HCT116 (cell line): ENCODE data around the gene SH3GLB2. TPM values are rescaled to one million over a fixed set of nuclear protein-coding genes. Genes with fewer than 3 reads are reported as not detected.
A peak's percentile ranks its signal among the peaks of the same experiment; 100 is the strongest.
"Not testable (repeated sequence)": the region's sequence is repeated elsewhere in the genome, so short reads cannot be mapped to it uniquely, and the experiment has no call there.

Experiments used
- ATAC-seq: fragments of 200-7000 bp; cut with Tn5 transposase; 2 replicates; pipeline ENCODE4 v1.9.1; 2020; ENCODE audit warnings: mild to moderate bottlenecking, moderate library complexity
- BruUV-seq: library from RNA; stranded (reverse); fragments of 400-500 nt; replicated peaks from 2 replicates; lab custom pipeline; 2021; lab: Mats Ljungman, UMichigan
- CTCF ChIA-PET: fragments of 300-600 bp; sonication (Branson Sonifier 250); formaldehyde crosslinking; loops from one replicate; lab custom pipeline; 2021; ENCODE audit warnings: antibody characterized with exemption; lab: Charles Lee
- POLR2A ChIA-PET: fragments of 300-600, 350-600 bp; sonication (Branson Sonifier 250); formaldehyde crosslinking; loops from one replicate; lab custom pipeline; 2021; ENCODE audit warnings: antibody characterized with exemption; lab: Charles Lee
- RAD21 ChIA-PET, 2 experiments: fragments of 300-600 bp; sonication (Branson Sonifier 250); formaldehyde crosslinking; loops; one replicate each; lab custom pipeline; 2023; ENCODE audit warnings: low total read pairs in 2 of 2; ENCODE audit not compliant: uncharacterized antibody in 2 of 2, unreplicated experiment in 2 of 2, low non-redundant PET in 1 of 2; lab: Charles Lee
- DNase-seq: peaks from one replicate; pipeline ENCODE4 v3.0.0-alpha.2; 2010; ENCODE audit warnings: low read depth, low spot score
- H2AFZ ChIP-seq: fragments of 200-600 bp; shearing (Covaris generic), sonication (generic); 2 replicates; pipeline ENCODE4 v1.6.1; 2017; ENCODE audit warnings: low read depth, mixed run types, mixed read lengths, antibody characterized with exemption, low read length; ENCODE audit not compliant: poor library complexity, severe bottlenecking
- H3K27ac ChIP-seq: 2 replicates; pipeline ENCODE4 v1.5.1; 2012; ENCODE audit warnings: low read depth, low read length
- H3K27me3 ChIP-seq: fragments of 200-600 bp; sonication (generic); 2 replicates; pipeline ENCODE4 v1.6.1; 2016; ENCODE audit warnings: mixed run types, low read length, mixed read lengths; ENCODE audit not compliant: insufficient read depth
- H3K36me3 ChIP-seq, 2 experiments: fragments of 200-500 bp in 1 of 2; fragments of 200-600 bp in 1 of 2; sonication (Bioruptor generic) in 1 of 2; sonication (generic) in 1 of 2; 2 replicates each; pipeline versions ENCODE4 v1.5.1 to v1.6.1; 2014 to 2016; ENCODE audit warnings: low read length in 2 of 2, inconsistent platforms in 1 of 2, mixed read lengths in 1 of 2, mixed run types in 1 of 2; ENCODE audit not compliant: insufficient read depth in 2 of 2, control insufficient read depth in 1 of 2
- H3K4me1 ChIP-seq, 2 experiments: fragments of 200-600 bp in 1 of 2; sonication (generic) in 1 of 2; 2 replicates each; pipeline versions ENCODE4 v1.5.1 to v1.6.1; 2012 to 2017; ENCODE audit warnings: low read length in 2 of 2, inconsistent platforms in 1 of 2, mild to moderate bottlenecking in 1 of 2, mixed read lengths in 1 of 2, mixed run types in 1 of 2, moderate library complexity in 1 of 2; ENCODE audit not compliant: insufficient read depth in 2 of 2, control insufficient read depth in 1 of 2
- H3K4me2 ChIP-seq: fragments of 200-600 bp; sonication (generic); 2 replicates; pipeline ENCODE4 v1.6.1; 2017; ENCODE audit warnings: mixed run types, low read length, mixed read lengths
- H3K4me3 ChIP-seq, 2 experiments: fragments of 200-600 bp in 1 of 2; sonication (generic) in 1 of 2; replicated peaks in 1 of 2; 2 replicates each; pipeline ENCODE4 v1.5.1; 2011 to 2016; ENCODE audit warnings: low read length in 2 of 2, control low read depth in 1 of 2, low read depth in 1 of 2, mild to moderate bottlenecking in 1 of 2, mixed read lengths in 1 of 2, mixed run types in 1 of 2
- H3K79me2 ChIP-seq: fragments of 200-600 bp; sonication (generic); 2 replicates; pipeline ENCODE4 v1.6.1; 2017; ENCODE audit warnings: mild to moderate bottlenecking, mixed run types, low read length, moderate library complexity, mixed read lengths; ENCODE audit not compliant: insufficient read depth
- H3K9ac ChIP-seq: fragments of 200-600 bp; sonication (generic); 2 replicates; pipeline ENCODE4 v1.6.1; 2016; ENCODE audit warnings: low read length, mixed read lengths
- H3K9me2 ChIP-seq: fragments of 200-600 bp; sonication (generic), shearing (Covaris generic); 2 replicates; pipeline ENCODE4 v1.6.1; 2017; ENCODE audit warnings: mixed run types, mild to moderate bottlenecking, moderate library complexity; ENCODE audit not compliant: insufficient read depth
- H3K9me3 ChIP-seq, 2 experiments: fragments of 200-500 bp in 1 of 2; fragments of 200-600 bp in 1 of 2; sonication (Bioruptor generic) in 1 of 2; sonication (generic) in 1 of 2; 2 replicates each; pipeline ENCODE4 v1.6.1; 2014 to 2017; ENCODE audit warnings: low read length in 2 of 2, mixed read lengths in 2 of 2, inconsistent platforms in 1 of 2, low read depth in 1 of 2, mild to moderate bottlenecking in 1 of 2, mixed run types in 1 of 2, moderate library complexity in 1 of 2; ENCODE audit not compliant: control insufficient read depth in 1 of 2, insufficient read depth in 1 of 2
- H4K20me1 ChIP-seq: fragments of 200-600 bp; sonication (generic), shearing (Covaris generic); 2 replicates; pipeline ENCODE4 v1.6.1; 2017; ENCODE audit warnings: mixed run types, mild to moderate bottlenecking, moderate library complexity; ENCODE audit not compliant: insufficient read depth
- CBX3 ChIP-seq: IDR thresholded peaks from 2 replicates; pipeline ENCODE4 v1.6.1; 2012; ENCODE audit warnings: low read depth
- EGR1 ChIP-seq: IDR thresholded peaks from 2 replicates; pipeline ENCODE4 v1.6.1; 2012; ENCODE audit warnings: low read depth
- ELF1 ChIP-seq: IDR thresholded peaks from 2 replicates; pipeline ENCODE4 v1.6.1; 2012; ENCODE audit warnings: low read depth, borderline replicate concordance
- EZH2 ChIP-seq: fragments of 200-600 bp; sonication (generic); IDR thresholded peaks from 2 replicates; pipeline ENCODE4 v1.6.1; 2017; ENCODE audit warnings: antibody characterized with exemption, mixed run types
- JUND ChIP-seq: IDR thresholded peaks from 2 replicates; pipeline ENCODE4 v1.6.1; 2012
- POLR2AphosphoS5 ChIP-seq: IDR thresholded peaks from 2 replicates; pipeline ENCODE4 v1.6.1; 2011; ENCODE audit warnings: mild to moderate bottlenecking, low read depth, low read length, moderate library complexity
- SIN3A ChIP-seq: IDR thresholded peaks from 2 replicates; pipeline ENCODE4 v1.6.1; 2012; ENCODE audit warnings: low read depth
- TCF7L2 ChIP-seq: IDR thresholded peaks from 2 replicates; pipeline ENCODE4 v1.7.0; 2011; ENCODE audit warnings: borderline replicate concordance, inconsistent platforms; ENCODE audit not compliant: insufficient read depth, insufficient read length; ENCODE audit errors: extremely low read depth
- ZFX ChIP-seq: fragments of 450-650 bp; IDR thresholded peaks from 2 replicates; pipeline ENCODE4 v1.6.1; 2017
- ZNF274 ChIP-seq: fragments of 200-500 bp; sonication (Bioruptor generic); IDR thresholded peaks from 2 replicates; pipeline ENCODE4 v1.6.1; 2014; ENCODE audit warnings: mild to moderate bottlenecking, low read depth, low read length, inconsistent platforms
- intact Hi-C: fragments of 100-400 bp; cut with micrococcal nuclease; formaldehyde crosslinking; loops from 2 replicates; pipeline ENCODE4 v1.10.0; 2022
- total RNA-seq: library from RNA; stranded (reverse); gene quantifications from one replicate; pipeline ENCODE4 v1.2.1, GENCODE V29; 2021; ENCODE audit not compliant: unreplicated experiment
- TF ChIP-seq, protein P1 (sequence below), 3 experiments: fragments of 200-600 bp in 1 of 3; sonication (generic) in 1 of 3; IDR thresholded peaks in 2 of 3; conservative IDR thresholded peaks in 1 of 3; 2 replicates each; pipeline ENCODE4 v1.5.1; 2012 to 2017; ENCODE audit warnings: low read depth in 2 of 3, low read length in 2 of 3, antibody characterized with exemption in 1 of 3, borderline replicate concordance in 1 of 3, control low read depth in 1 of 3, mild to moderate bottlenecking in 1 of 3, mixed read lengths in 1 of 3, mixed run types in 1 of 3, moderate library complexity in 1 of 3; ENCODE audit not compliant: insufficient read depth in 1 of 3

The SH3GLB2 gene
- total RNA-seq, 1 experiment from 2014 or later: 87.9 TPM

GRCh38 chr9:129005336-129005997 is 22.7 kb downstream of the SH3GLB2 start:
- Histone ChIP-seq H3K27ac (no peak overlapping the region), H3K4me2 (no peak overlapping the region), H3K9me3 (no peaks in the 10 kb centered on the region), H3K4me3 (no peak overlapping the region), H2AFZ (no peak overlapping the region), H3K36me3 (peaks cover 22 to 43% of the 10 kb centered on the region in 2 experiments; a peak in 3 of 4 replicates), H4K20me1 (no peaks in the 10 kb centered on the region), H3K9me2 (no peaks in the 10 kb centered on the region), H3K4me1 (no peaks in the 10 kb centered on the region), H3K9ac (no peak overlapping the region), H3K27me3 (no peaks in the 10 kb centered on the region), H3K79me2 (no peaks in the 10 kb centered on the region)
- BruUV-seq: TSS peak; percentile 11
- ATAC-seq: no peak
- ChIA-PET POLR2A (no interaction called here), RAD21 (no interaction called here), CTCF (interaction anchor here (0.5 to 1.0 kb wide), 4 partner anchors 16 to 904 kb away, joined by 3 read pairs; no protein-coding TSS in a partner anchor)
- DNase-seq: no peak
- intact Hi-C loops: no loop called here
- no peak for TF ChIP-seq EZH2
- 0 out of 2 replicates have a peak, but pooled peaks have one; percentile 40 for TF ChIP-seq SIN3A
- no peak for TF ChIP-seq ZFX
- TF ChIP-seq, protein P1, sequence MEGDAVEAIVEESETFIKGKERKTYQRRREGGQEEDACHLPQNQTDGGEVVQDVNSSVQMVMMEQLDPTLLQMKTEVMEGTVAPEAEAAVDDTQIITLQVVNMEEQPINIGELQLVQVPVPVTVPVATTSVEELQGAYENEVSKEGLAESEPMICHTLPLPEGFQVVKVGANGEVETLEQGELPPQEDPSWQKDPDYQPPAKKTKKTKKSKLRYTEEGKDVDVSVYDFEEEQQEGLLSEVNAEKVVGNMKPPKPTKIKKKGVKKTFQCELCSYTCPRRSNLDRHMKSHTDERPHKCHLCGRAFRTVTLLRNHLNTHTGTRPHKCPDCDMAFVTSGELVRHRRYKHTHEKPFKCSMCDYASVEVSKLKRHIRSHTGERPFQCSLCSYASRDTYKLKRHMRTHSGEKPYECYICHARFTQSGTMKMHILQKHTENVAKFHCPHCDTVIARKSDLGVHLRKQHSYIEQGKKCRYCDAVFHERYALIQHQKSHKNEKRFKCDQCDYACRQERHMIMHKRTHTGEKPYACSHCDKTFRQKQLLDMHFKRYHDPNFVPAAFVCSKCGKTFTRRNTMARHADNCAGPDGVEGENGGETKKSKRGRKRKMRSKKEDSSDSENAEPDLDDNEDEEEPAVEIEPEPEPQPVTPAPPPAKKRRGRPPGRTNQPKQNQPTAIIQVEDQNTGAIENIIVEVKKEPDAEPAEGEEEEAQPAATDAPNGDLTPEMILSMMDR (IDR thresholded peaks at IDR 0.05 in 2 of 3, conservative IDR thresholded peaks at IDR 0.05 in 1 of 3; ENCODE audit: borderline replicate concordance in 1 of 3, insufficient read depth in 1 of 3, low read depth in 2 of 3, low read length in 2 of 3): no peak
- TF ChIP-seq ELF1: no peak
- TF ChIP-seq JUND: no peak
- no peak for TF ChIP-seq EGR1
- TF ChIP-seq TCF7L2: no peak
- TF ChIP-seq POLR2AphosphoS5: 0 out of 2 replicates have a peak, but pooled peaks have one; percentile 22
- no peak for TF ChIP-seq CBX3
- no peak for TF ChIP-seq ZNF274

DNA sequence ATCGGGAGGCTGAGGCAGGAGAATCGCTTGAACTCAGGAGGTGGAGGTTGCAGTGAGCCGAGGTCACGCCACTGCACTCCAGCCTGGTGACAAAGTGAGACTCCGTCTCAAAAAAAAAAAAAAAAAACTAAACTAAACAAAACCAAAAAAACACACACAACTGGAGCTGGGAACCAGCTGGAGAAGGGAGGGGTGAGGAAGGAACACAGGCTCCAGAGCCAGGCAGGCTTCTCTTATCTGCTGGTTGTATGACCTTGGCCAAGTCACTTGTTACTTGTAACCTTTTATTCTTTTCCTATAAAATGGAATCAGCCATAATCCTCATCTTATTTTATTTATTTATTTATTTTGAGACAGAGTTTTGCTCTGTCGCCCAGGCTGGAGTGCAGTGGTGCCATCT is 24.0 kb downstream of the SH3GLB2 start:
- DNase-seq, H3K4me2 ChIP-seq, intact Hi-C loops, ATAC-seq, POLR2A ChIA-PET, BruUV-seq, RAD21 ChIA-PET, H4K20me1 ChIP-seq, H3K9me3 ChIP-seq, H2AFZ ChIP-seq, CTCF ChIA-PET, H3K9me2 ChIP-seq, H3K27me3 ChIP-seq, H3K79me2 ChIP-seq, H3K4me1 ChIP-seq, H3K27ac ChIP-seq, H3K4me3 ChIP-seq, H3K9ac ChIP-seq: not testable (repeated sequence)
- peaks cover 27 to 53% of the 10 kb centered on the region in 2 experiments; a peak in 3 of 4 replicates for H3K36me3 ChIP-seq
